Measurements from ENCODE around the gene CFAP77. TPM values are rescaled to one million over a fixed set of nuclear protein-coding genes. Genes with fewer than 3 reads are reported as not detected.

CFAP77 gene
- polyA plus RNA-seq, 1 of the 3 experiments (the other 2 are of a cell fraction) = 1.1 TPM

DNA sequence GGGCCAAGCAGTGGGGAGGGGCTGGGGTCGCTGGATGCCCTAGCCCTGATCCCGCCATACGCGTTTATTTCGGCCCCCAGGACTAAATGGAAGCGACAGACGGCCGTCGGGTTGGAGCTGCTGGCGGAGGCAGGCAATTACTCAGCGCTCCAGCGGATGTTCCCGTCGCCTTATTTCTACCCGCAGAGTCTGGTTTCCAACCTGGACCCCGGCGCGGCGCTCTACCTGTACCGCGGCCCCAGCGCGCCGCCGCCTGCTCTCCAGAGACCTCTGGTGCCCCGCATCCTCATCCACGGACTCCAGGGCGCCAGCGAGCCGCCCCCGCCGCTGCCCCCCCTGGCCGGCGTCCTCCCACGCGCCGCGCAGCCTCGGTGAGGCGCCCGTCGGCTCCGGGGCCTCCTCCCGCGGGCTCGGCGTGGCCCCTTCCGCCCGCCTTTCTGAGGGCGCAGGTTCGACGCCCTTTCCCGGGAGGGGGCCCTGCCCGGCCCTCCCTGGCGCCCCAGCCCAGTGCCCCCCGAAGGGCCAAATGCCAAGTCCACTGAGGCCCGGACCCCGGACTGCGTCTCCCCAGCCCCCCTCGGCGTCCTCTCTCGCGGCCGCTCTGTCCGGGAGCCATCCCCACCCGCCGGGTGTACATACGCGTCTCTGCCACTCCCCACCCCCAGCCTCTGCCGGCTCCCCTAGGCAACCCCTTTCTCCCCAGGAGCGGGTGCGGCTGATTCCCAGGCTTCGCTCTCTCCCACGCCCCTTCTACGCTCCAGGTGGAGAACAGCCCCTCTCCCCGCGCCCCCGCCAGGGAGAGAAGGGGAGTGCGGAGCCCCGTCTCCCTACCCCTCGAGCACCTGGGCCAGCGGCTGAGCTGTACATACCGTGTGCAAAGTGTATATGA lies 179.4 kb downstream of the CFAP77 start:
- Histone ChIP-seq H3K4me3 (ENCODE audit: low read depth in 2 of 2, low read length in 1 of 2) (no peak overlapping the region), H3K9me2 (no peaks in the 10 kb centered on the region), H3K79me2 (ENCODE audit: insufficient read depth) (no peaks in the 10 kb centered on the region), H3K27me3 (ENCODE audit: insufficient read depth) (peaks cover 62% of the 10 kb centered on the region), H3K4me2 (no peak overlapping the region), H2AFZ (ENCODE audit: low read depth) (no peak overlapping the region), H3K9ac (no peak overlapping the region), H3K36me3 (replicated peaks in 1 of 2; ENCODE audit: control insufficient read depth in 1 of 2, insufficient read depth in 2 of 2, low read length in 1 of 2) (peaks cover 0 to 14% of the 10 kb centered on the region in 2 experiments), H3K9me3 (no peaks in the 10 kb centered on the region), H3K27ac (ENCODE audit: low read depth in 2 of 2, low read length in 1 of 2) (no peak overlapping the region), H3F3A (replicated peaks; ENCODE audit: insufficient read depth) (no peaks in the 10 kb centered on the region), H3K4me1 (ENCODE audit: control insufficient read depth in 1 of 2, insufficient read depth in 2 of 2, low read depth in 1 of 2, low read length in 1 of 2) (peaks cover 0 to 5% of the 10 kb centered on the region in 2 experiments; a peak in 1 of 4 replicates), H4K20me1 (ENCODE audit: insufficient read depth) (peaks cover 40% of the 10 kb centered on the region)
- POLR2A ChIA-PET = no interaction called here
- TF ChIP-seq FOXM1 (IDR thresholded peaks at IDR 0.05; ENCODE audit: low read depth) = no peak
- CTCF ChIA-PET = interaction anchor here (1.6 to 3.5 kb wide), 2 partner anchors 14 to 64 kb away, joined by 4 to 20 read pairs; no protein-coding TSS in a partner anchor
- 26% methylated on average over 14 of the region's 83 CpGs for WGBS (ENCODE audit: low lambda C conversion rate)
- peak; percentile 71 for DNase-seq

DNA sequence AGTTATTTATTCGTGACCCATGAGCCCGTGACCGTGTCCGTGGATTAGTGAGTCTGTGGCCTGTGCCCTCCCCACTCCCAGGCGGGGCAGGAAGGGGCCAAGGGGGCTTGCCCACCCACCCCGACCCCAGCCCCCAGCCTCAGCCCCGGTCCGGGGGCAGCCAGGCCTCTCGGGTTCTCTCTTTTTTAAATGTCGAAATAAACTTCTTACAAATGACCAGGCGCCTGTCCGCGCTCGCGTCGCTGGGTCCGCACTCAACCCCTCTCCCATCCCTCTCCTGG lies 180.0 kb downstream of the CFAP77 start:
- no peak for DNase-seq
- ChIA-PET POLR2A (no interaction called here), CTCF (no interaction called here)
- no peak overlapping the region for H3K9ac ChIP-seq
- peaks cover 0 to 20% of the 10 kb centered on the region in 2 experiments for H3K36me3 ChIP-seq (replicated peaks in 1 of 2; ENCODE audit: control insufficient read depth in 1 of 2, insufficient read depth in 2 of 2, low read length in 1 of 2)
- TF ChIP-seq MEF2A (IDR thresholded peaks at IDR 0.05; ENCODE audit: borderline replicate concordance, low read depth) = no peak
- TF ChIP-seq SMC3 (IDR thresholded peaks at IDR 0.05; ENCODE audit: low read depth, low read length) = no peak
- TF ChIP-seq GATA2 (CRISPR knock-in tag; IDR thresholded peaks at IDR 0.05) = no peak
- TF ChIP-seq GABPA (IDR thresholded peaks at IDR 0.05; ENCODE audit: low read depth) = no peak
- no peak for TF ChIP-seq SIN3A (IDR thresholded peaks at IDR 0.05; ENCODE audit: borderline replicate concordance, low read depth, low read length)
- peaks cover 0 to 4% of the 10 kb centered on the region in 2 experiments; a peak in 1 of 4 replicates for H3K4me1 ChIP-seq (ENCODE audit: control insufficient read depth in 1 of 2, insufficient read depth in 2 of 2, low read depth in 1 of 2, low read length in 1 of 2)
- no peak overlapping the region for H3K4me3 ChIP-seq (ENCODE audit: low read depth in 2 of 2, low read length in 1 of 2)
- peaks cover 34% of the 10 kb centered on the region for H4K20me1 ChIP-seq (ENCODE audit: insufficient read depth)
- H3F3A ChIP-seq (replicated peaks; ENCODE audit: insufficient read depth) = no peaks in the 10 kb centered on the region
- no peak overlapping the region for H3K27ac ChIP-seq (ENCODE audit: low read depth in 2 of 2, low read length in 1 of 2)
- no peak overlapping the region for H3K4me2 ChIP-seq
- H2AFZ ChIP-seq (ENCODE audit: low read depth) = no peak overlapping the region
- WGBS (ENCODE audit: low lambda C conversion rate) = 43% methylated on average over 13 of the region's 17 CpGs
- H3K9me3 ChIP-seq = no peaks in the 10 kb centered on the region
- peaks cover 56% of the 10 kb centered on the region for H3K27me3 ChIP-seq (ENCODE audit: insufficient read depth)
- H3K79me2 ChIP-seq (ENCODE audit: insufficient read depth) = no peaks in the 10 kb centered on the region
- no peaks in the 10 kb centered on the region for H3K9me2 ChIP-seq

DNA sequence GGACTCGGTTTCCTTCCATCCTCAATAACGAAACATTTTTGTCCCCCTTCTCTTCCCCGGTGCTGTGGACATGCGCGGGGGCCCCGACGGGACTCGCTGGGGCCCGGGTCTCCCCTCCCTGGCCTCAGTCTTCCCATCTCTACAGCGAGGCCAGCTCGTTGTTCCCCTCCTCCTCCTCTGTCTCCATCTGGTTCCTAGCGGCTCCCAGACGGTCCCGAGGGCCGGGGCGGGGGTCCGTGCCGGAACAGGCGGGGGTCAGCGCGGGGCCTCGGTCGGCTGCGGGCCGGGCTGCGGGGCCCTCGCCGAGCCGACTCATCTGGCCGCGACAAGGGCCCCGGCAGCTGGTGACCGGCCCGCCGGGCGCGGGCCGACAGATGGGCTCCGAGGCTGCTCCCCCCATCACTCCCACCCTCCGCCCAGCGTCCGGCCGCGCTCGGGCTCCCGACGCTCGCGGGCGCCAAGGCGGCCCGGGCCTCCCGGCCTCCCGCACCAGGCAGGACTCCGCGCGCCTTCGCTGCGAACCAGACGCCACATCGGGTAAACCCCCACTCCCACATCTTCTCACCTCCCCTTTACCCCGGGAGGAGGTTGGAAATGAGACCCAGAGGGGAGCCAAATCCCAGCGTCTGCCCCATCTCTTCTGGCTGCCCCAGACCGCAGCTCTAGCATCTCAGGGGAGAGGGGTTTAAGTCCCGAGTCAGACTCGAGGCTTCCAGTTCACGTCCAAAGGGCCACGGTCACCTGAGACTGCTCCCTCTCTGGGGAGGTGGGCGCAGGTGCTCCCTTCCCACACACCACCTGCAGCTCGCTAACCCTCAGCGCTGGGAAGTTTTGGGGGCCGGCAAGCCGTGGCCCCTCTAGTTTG lies 180.5 kb downstream of the CFAP77 start:
- Histone ChIP-seq H3K36me3 (replicated peaks in 1 of 2; ENCODE audit: control insufficient read depth in 1 of 2, insufficient read depth in 2 of 2, low read length in 1 of 2) (peaks cover 0 to 26% of the 10 kb centered on the region in 2 experiments), H3K4me3 (ENCODE audit: low read depth in 2 of 2, low read length in 1 of 2) (no peak overlapping the region), H3K9ac (no peak overlapping the region), H3K27me3 (ENCODE audit: insufficient read depth) (peaks cover 50% of the 10 kb centered on the region), H3F3A (replicated peaks; ENCODE audit: insufficient read depth) (no peaks in the 10 kb centered on the region), H3K9me2 (no peaks in the 10 kb centered on the region), H3K79me2 (ENCODE audit: insufficient read depth) (no peaks in the 10 kb centered on the region), H3K4me2 (no peak overlapping the region), H2AFZ (ENCODE audit: low read depth) (no peak overlapping the region), H3K9me3 (no peaks in the 10 kb centered on the region), H3K27ac (ENCODE audit: low read depth in 2 of 2, low read length in 1 of 2) (no peak overlapping the region), H3K4me1 (ENCODE audit: control insufficient read depth in 1 of 2, insufficient read depth in 2 of 2, low read depth in 1 of 2, low read length in 1 of 2) (no peaks in the 10 kb centered on the region; a peak in 1 of 4 replicates), H4K20me1 (ENCODE audit: insufficient read depth) (peaks cover 32% of the 10 kb centered on the region)
- WGBS (ENCODE audit: low lambda C conversion rate) = 38% methylated on average over 34 of the region's 73 CpGs
- CTCF ChIA-PET = no interaction called here
- DNase-seq = peak; percentile 83
- POLR2A ChIA-PET = no interaction called here
- TF ChIP-seq, protein P1, sequence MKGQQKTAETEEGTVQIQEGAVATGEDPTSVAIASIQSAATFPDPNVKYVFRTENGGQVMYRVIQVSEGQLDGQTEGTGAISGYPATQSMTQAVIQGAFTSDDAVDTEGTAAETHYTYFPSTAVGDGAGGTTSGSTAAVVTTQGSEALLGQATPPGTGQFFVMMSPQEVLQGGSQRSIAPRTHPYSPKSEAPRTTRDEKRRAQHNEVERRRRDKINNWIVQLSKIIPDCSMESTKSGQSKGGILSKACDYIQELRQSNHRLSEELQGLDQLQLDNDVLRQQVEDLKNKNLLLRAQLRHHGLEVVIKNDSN (IDR thresholded peaks at IDR 0.05; ENCODE audit: borderline replicate concordance, low read depth) = no peak
- TF ChIP-seq ELF1 (IDR thresholded peaks at IDR 0.05) = no peak
- TF ChIP-seq NRF1 (IDR thresholded peaks at IDR 0.05; ENCODE audit: low read depth, low read length) = no peak
- TF ChIP-seq, protein P2, sequence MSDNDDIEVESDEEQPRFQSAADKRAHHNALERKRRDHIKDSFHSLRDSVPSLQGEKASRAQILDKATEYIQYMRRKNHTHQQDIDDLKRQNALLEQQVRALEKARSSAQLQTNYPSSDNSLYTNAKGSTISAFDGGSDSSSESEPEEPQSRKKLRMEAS (IDR thresholded peaks at IDR 0.05; ENCODE audit: low read depth) = no peak
- TF ChIP-seq RCOR1 (IDR thresholded peaks at IDR 0.05; ENCODE audit: low read length) = no peak
- TF ChIP-seq SIN3A (IDR thresholded peaks at IDR 0.05; ENCODE audit: borderline replicate concordance, low read depth, low read length) = no peak
- no peak for TF ChIP-seq NFIC (IDR thresholded peaks at IDR 0.05; ENCODE audit: borderline replicate concordance)
- TF ChIP-seq SMC3 (IDR thresholded peaks at IDR 0.05; ENCODE audit: low read depth, low read length) = no peak
- TF ChIP-seq GABPA (IDR thresholded peaks at IDR 0.05; ENCODE audit: low read depth) = no peak
- no peak for TF ChIP-seq JUND (IDR thresholded peaks at IDR 0.05)
- no peak for TF ChIP-seq EZH2phosphoT487 (IDR thresholded peaks at IDR 0.05; ENCODE audit: borderline replicate concordance, low read depth)
- TF ChIP-seq TAF1 (IDR thresholded peaks at IDR 0.05; ENCODE audit: borderline replicate concordance, low read depth, low read length) = no peak
- TF ChIP-seq, protein P3, sequence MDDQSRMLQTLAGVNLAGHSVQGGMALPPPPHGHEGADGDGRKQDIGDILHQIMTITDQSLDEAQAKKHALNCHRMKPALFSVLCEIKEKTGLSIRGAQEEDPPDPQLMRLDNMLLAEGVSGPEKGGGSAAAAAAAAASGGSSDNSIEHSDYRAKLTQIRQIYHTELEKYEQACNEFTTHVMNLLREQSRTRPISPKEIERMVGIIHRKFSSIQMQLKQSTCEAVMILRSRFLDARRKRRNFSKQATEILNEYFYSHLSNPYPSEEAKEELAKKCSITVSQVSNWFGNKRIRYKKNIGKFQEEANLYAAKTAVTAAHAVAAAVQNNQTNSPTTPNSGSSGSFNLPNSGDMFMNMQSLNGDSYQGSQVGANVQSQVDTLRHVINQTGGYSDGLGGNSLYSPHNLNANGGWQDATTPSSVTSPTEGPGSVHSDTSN (IDR thresholded peaks at IDR 0.05) = no peak
- no peak for TF ChIP-seq EP300 (IDR thresholded peaks at IDR 0.05; ENCODE audit: borderline replicate concordance in 1 of 2, low read depth in 1 of 2, low read length in 1 of 2)
- no peak for TF ChIP-seq FOXM1 (IDR thresholded peaks at IDR 0.05; ENCODE audit: low read depth)
- TF ChIP-seq FOSL2 (IDR thresholded peaks at IDR 0.05; ENCODE audit: borderline replicate concordance, low read depth) = no peak
- no peak for TF ChIP-seq CHD2 (IDR thresholded peaks at IDR 0.05; ENCODE audit: low read length, partially characterized antibody)
